OCI-LY7 (cell line): Measurements from ENCODE around the gene MOB3B. TPM values are rescaled to one million over a fixed set of nuclear protein-coding genes. Genes with fewer than 3 reads are reported as not detected.

Source experiments
- BruUV-seq: library from RNA; stranded (reverse); fragments of 400-500 nt; replicated peaks from 2 replicates; lab custom pipeline; 2021; lab: Mats Ljungman, UMichigan
- CTCF ChIA-PET: fragments of 300-600 bp; sonication (Branson Sonifier 250); formaldehyde crosslinking; loops from one replicate; lab custom pipeline; 2022; ENCODE audit warnings: antibody characterized with exemption; ENCODE audit not compliant: unreplicated experiment; lab: Charles Lee
- POLR2A ChIA-PET: fragments of 300-600 bp; sonication (Branson Sonifier 250); formaldehyde crosslinking; loops from one replicate; lab custom pipeline; 2022; ENCODE audit warnings: antibody characterized with exemption; lab: Charles Lee
- DNase-seq: peaks from one replicate; pipeline ENCODE4 v3.0.0-alpha.2; 2015; ENCODE audit warnings: low spot score
- H2AFZ ChIP-seq: fragments of 200-600 bp; sonication (generic), shearing (Covaris generic); 2 replicates; pipeline ENCODE4 v1.6.1; 2014; ENCODE audit warnings: mild to moderate bottlenecking, antibody characterized with exemption, low read length, moderate library complexity
- H3K27ac ChIP-seq: fragments of 200-600 bp; sonication (generic); 2 replicates; pipeline ENCODE4 v1.5.1; 2014; ENCODE audit warnings: mixed run types, low read depth, mild to moderate bottlenecking, moderate library complexity, low read length, inconsistent platforms; ENCODE audit not compliant: poor library complexity, severe bottlenecking
- H3K36me3 ChIP-seq: fragments of 200-600 bp; sonication (generic); 2 replicates; pipeline ENCODE4 v1.6.1; 2014; ENCODE audit warnings: mild to moderate bottlenecking, antibody characterized with exemption, low read length, moderate library complexity, mixed read lengths; ENCODE audit not compliant: insufficient read depth
- H3K4me1 ChIP-seq: fragments of 200-600 bp; sonication (generic); 2 replicates; pipeline ENCODE4 v1.5.1; 2014; ENCODE audit warnings: mild to moderate bottlenecking, low read length; ENCODE audit not compliant: insufficient read depth, poor library complexity, severe bottlenecking
- H3K4me2 ChIP-seq: fragments of 200-600 bp; sonication (generic); 2 replicates; pipeline ENCODE4 v1.6.1; 2014; ENCODE audit warnings: mild to moderate bottlenecking, low read length
- H3K4me3 ChIP-seq: fragments of 200-600 bp; sonication (generic); 2 replicates; pipeline ENCODE4 v1.5.1; 2014; ENCODE audit warnings: mild to moderate bottlenecking, low read depth, low read length; ENCODE audit not compliant: poor library complexity, severe bottlenecking
- H3K79me2 ChIP-seq: fragments of 200-600 bp; sonication (generic); 2 replicates; pipeline ENCODE4 v1.6.1; 2016; ENCODE audit warnings: low read depth, mild to moderate bottlenecking, low read length, moderate library complexity, mixed read lengths; ENCODE audit not compliant: insufficient read depth
- H3K9me2 ChIP-seq: fragments of 200-600 bp; sonication (generic); 2 replicates; pipeline ENCODE4 v1.6.1; 2016; ENCODE audit warnings: mild to moderate bottlenecking, low read length, mixed read lengths; ENCODE audit not compliant: insufficient read depth
- H3K9me3 ChIP-seq: fragments of 200-600 bp; sonication (generic); 2 replicates; pipeline ENCODE4 v1.6.1; 2014; ENCODE audit warnings: mild to moderate bottlenecking, mixed run types, low read length, mixed read lengths
- H4K20me1 ChIP-seq: fragments of 200-600 bp; sonication (generic); 2 replicates; pipeline ENCODE4 v1.6.1; 2014; ENCODE audit warnings: mild to moderate bottlenecking, antibody characterized with exemption, low read length, moderate library complexity, mixed read lengths; ENCODE audit not compliant: insufficient read depth
- CTCF ChIP-seq: fragments of 200-600 bp; sonication (generic); conservative IDR thresholded peaks from 2 replicates; pipeline ENCODE4 v1.5.1; 2014; ENCODE audit warnings: mild to moderate bottlenecking, antibody characterized with exemption, low read length, moderate library complexity, mixed read lengths
- EZH2phosphoT487 ChIP-seq: fragments of 200-600 bp; sonication (generic); IDR thresholded peaks from 2 replicates; pipeline ENCODE4 v1.6.1; 2018; ENCODE audit warnings: low read depth, borderline replicate concordance, mild to moderate bottlenecking, mixed run types, antibody characterized with exemption, low read length, moderate library complexity, mixed read lengths
- intact Hi-C: fragments of 100-400 bp; cut with micrococcal nuclease; formaldehyde crosslinking; loops from one replicate; pipeline ENCODE4 v1.10.0; 2022; ENCODE audit not compliant: unreplicated experiment
- total RNA-seq, 2 experiments: library from RNA; depleted of rRNA in 1 of 2; stranded (reverse); fragments of >200 nt in 1 of 2; shearing (Covaris generic) in 1 of 2; gene quantifications; 2 replicates each; pipeline ENCODE4 v1.2.3, GENCODE V29; 2014 to 2022

MOB3B gene
- total RNA-seq, 2 experiments from 2014 or later: 0.04 TPM; not detected in 1

- intact Hi-C loops: no loop called here
- POLR2A ChIA-PET: interaction anchor here (1.1 to 1.2 kb wide), 3 partner anchors 10 to 31 kb away, joined by 3 to 5 read pairs (median 3); no protein-coding TSS in a partner anchor
- CTCF ChIA-PET: no interaction called here
Measured at GRCh38 chr9:27414220-27414761, 115.3 kb downstream of the MOB3B start.

GRCh38 chr9:27413511-27414219 lies 115.9 kb downstream of the MOB3B start:
- H3K9me2 ChIP-seq: no peaks in the 10 kb centered on the region
- DNase-seq: no peak
- no peak overlapping the region for H2AFZ ChIP-seq
- H3K4me2 ChIP-seq: no peak overlapping the region
- no peaks in the 10 kb centered on the region for H3K79me2 ChIP-seq
- intact Hi-C loops: no loop called here
- H3K9me3 ChIP-seq: no peaks in the 10 kb centered on the region
- H4K20me1 ChIP-seq: no peaks in the 10 kb centered on the region
- POLR2A ChIA-PET: interaction anchor here (0.7 to 1.2 kb wide), 4 partner anchors 10 to 171 kb away, joined by 3 to 5 read pairs (median 4); no protein-coding TSS in a partner anchor
- no peak overlapping the region for H3K27ac ChIP-seq
- no peak for TF ChIP-seq CTCF
- no peak for TF ChIP-seq EZH2phosphoT487
- CTCF ChIA-PET: no interaction called here
- BruUV-seq: no TSS peak
- H3K36me3 ChIP-seq: no peaks in the 10 kb centered on the region
- no peaks in the 10 kb centered on the region for H3K4me1 ChIP-seq
- no peak overlapping the region for H3K4me3 ChIP-seq

More at GRCh38 chr9:27414220-27414761, 115.3 kb downstream of the MOB3B start:
- Histone ChIP-seq H3K4me2 (no peak overlapping the region), H3K27ac (no peak overlapping the region), H4K20me1 (no peaks in the 10 kb centered on the region), H3K4me1 (no peaks in the 10 kb centered on the region), H3K36me3 (no peaks in the 10 kb centered on the region), H2AFZ (no peak overlapping the region), H3K9me3 (no peaks in the 10 kb centered on the region), H3K79me2 (no peaks in the 10 kb centered on the region), H3K4me3 (no peak overlapping the region), H3K9me2 (no peaks in the 10 kb centered on the region)
- TF ChIP-seq CTCF (no peak), EZH2phosphoT487 (no peak)
- BruUV-seq: no TSS peak
- no peak for DNase-seq

GRCh38 chr9:27412963-27413362 lies 116.7 kb downstream of the MOB3B start:
- Histone ChIP-seq H3K4me1 (no peaks in the 10 kb centered on the region), H3K9me3 (no peaks in the 10 kb centered on the region), H3K4me3 (no peak overlapping the region), H3K9me2 (no peaks in the 10 kb centered on the region), H3K27ac (no peak overlapping the region), H2AFZ (no peak overlapping the region), H4K20me1 (no peaks in the 10 kb centered on the region), H3K36me3 (no peaks in the 10 kb centered on the region), H3K79me2 (no peaks in the 10 kb centered on the region), H3K4me2 (no peak overlapping the region)
- BruUV-seq: no TSS peak
- CTCF ChIA-PET: no interaction called here
- TF ChIP-seq EZH2phosphoT487: no peak
- no peak for TF ChIP-seq CTCF
- POLR2A ChIA-PET: no interaction called here
- intact Hi-C loops: no loop called here
- DNase-seq: no peak
